K562 treated with DMSO at 1 percent for 12 hours (cell line): ENCODE results near the gene ZC3H12D. TPM values are rescaled to one million over a fixed set of nuclear protein-coding genes. Genes with fewer than 3 reads are reported as not detected.

Experiments
- total RNA-seq: library from RNA; unstranded; fragments of 300-600 nt; gene quantifications from 2 replicates; pipeline ENCODE4 v1.2.3, GENCODE V29; 2022; ENCODE audit not compliant: insufficient read depth

Gene ZC3H12D
- total RNA-seq = not detected in 2 replicates

DNA sequence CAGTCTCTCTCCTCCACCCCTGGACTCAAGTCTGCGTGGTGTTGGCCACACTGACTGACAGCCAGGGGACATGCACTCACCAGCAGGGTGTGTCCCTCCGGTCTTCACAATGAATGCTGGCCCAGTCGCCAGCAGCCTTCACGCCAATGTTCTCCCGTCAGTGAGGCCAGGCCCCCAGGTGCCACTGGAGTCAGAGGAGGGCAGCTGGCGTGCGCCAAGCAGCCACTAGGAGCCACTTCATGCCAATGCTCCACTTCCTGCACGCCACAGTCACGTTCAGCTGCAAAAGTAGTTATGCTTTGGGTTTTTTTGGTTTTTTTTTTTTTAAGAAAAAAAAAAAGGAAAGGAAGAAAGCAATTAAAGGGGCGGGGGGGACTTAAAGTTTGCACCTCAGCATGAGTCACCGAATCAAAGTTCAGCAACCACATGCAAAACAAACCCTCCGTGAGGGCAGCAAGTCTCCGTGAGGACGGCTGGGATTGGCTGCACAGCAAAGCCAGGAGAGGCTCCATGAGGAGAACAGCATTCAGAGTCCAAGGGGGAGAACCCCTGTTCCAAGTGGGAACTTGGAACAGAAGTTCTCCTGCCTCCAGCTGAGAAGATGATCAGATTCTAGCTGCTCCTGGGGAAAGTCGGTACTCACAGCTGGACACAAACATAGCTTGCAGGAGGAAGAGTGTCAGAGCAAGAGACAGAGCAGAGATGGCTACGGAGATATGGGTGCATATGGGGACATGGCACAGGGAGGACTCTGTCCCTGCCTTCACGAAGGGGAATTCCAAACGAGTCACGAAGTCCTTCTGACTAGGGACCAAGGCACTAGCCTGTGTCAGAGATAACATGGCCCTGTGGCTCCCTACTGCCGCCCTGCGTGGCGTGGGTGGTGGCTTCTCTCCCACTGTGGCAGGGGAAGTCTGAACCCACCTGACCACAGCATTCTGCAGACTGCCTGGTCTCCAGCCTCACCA, at the start of gene ZC3H12D:
TSS of gene ZC3H12D (minus strand) at position 282 of the 968 bp plus-strand sequence. CDS start 10,471 bp downstream, outside the sequence.

DNA sequence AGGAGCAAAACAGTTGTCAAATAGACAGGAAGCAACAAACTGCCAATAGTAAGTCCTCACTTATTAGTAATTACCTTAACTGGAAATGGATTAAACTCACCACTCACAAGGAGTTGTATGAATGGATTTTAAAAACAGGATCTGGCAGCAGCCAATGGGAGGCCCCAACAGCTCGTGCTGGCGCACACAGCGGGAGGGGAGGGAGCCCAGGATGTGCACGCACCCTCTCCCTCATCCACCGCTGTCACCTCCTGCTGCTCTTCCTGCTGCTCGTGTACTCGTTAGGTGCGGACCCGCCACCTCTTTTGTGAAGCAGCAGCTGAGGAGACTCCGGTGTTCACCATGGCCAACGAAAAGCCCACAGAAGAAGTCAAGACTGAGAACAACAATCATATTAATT, 84.8 kb downstream of the ZC3H12D start, which contains the start of gene SUMO4:
TSS of gene SUMO4 (plus strand) at position 213 of the 400 bp plus-strand sequence. CDS start at position 343, 130 bp downstream.

Other genes with a start within 250 kb of the ZC3H12D start
- gene TAB2, start 167.3 kb downstream of the ZC3H12D start, total RNA-seq = 14.1 and 46.5 TPM in 2 replicates
- gene SUMO4, start 84.8 kb downstream of the ZC3H12D start, total RNA-seq = not detected in 2 replicates
- 10.9 and 19.1 TPM in 2 replicates for gene PPIL4, start 61.0 kb upstream of the ZC3H12D start, total RNA-seq
- 17.7 and 37.7 TPM in 2 replicates for gene GINM1, start 81.4 kb upstream of the ZC3H12D start, total RNA-seq
- gene KATNA1, start 163.7 kb upstream of the ZC3H12D start, total RNA-seq = 28.8 and 47.9 TPM in 2 replicates
- 3.4 and 20.9 TPM in 2 replicates for gene LATS1, start 233.1 kb upstream of the ZC3H12D start, total RNA-seq